Small intestine (tissue), 7 donors: Measurements from ENCODE around the gene DNASE2B. TPM values are rescaled to one million over a fixed set of nuclear protein-coding genes. Genes with fewer than 3 reads are reported as not detected.

Experiments used
- DNase-seq, 2 donors: peaks; one replicate each; pipeline versions ENCODE4 v3.0.0 to v3.0.0-alpha.2; 2013
- FAIRE-seq: peaks from 2 replicates; lab custom pipeline; 2012; peaks lifted over from hg19 to GRCh38; lab: Jason Lieb, UNC
- H3K27ac ChIP-seq, 3 donors: one replicate each; pipeline ENCODE4 v1.5.1; 2013; ENCODE audit warnings: low read length in 2 of 3, mild to moderate bottlenecking in 2 of 3, control low read depth in 1 of 3, inconsistent platforms in 1 of 3, low read depth in 1 of 3, moderate library complexity in 1 of 3
- H3K27me3 ChIP-seq, 3 donors: one replicate each; pipeline ENCODE4 v1.6.1; 2013; ENCODE audit warnings: low read length in 3 of 3, inconsistent platforms in 1 of 3; ENCODE audit not compliant: control insufficient read depth in 3 of 3, insufficient read depth in 3 of 3
- H3K36me3 ChIP-seq, 3 donors: one replicate each; pipeline ENCODE4 v1.6.1; 2013; ENCODE audit warnings: low read length in 3 of 3, inconsistent platforms in 1 of 3, low read depth in 1 of 3, mild to moderate bottlenecking in 1 of 3, moderate library complexity in 1 of 3; ENCODE audit not compliant: control insufficient read depth in 3 of 3, insufficient read depth in 2 of 3
- H3K4me1 ChIP-seq, 3 donors: one replicate each; pipeline ENCODE4 v1.6.1; 2013; ENCODE audit warnings: low read length in 2 of 3, inconsistent platforms in 1 of 3, low read depth in 1 of 3, mild to moderate bottlenecking in 1 of 3, moderate library complexity in 1 of 3; ENCODE audit not compliant: control insufficient read depth in 3 of 3, insufficient read depth in 2 of 3
- H3K4me3 ChIP-seq, 3 donors: one replicate each; pipeline ENCODE4 v1.5.1; 2013; ENCODE audit warnings: low read length in 3 of 3, control low read depth in 1 of 3, inconsistent platforms in 1 of 3, low read depth in 1 of 3, mild to moderate bottlenecking in 1 of 3, moderate library complexity in 1 of 3
- H3K9me3 ChIP-seq, 2 donors: one replicate each; pipeline ENCODE4 v1.6.1; 2013; ENCODE audit warnings: low read depth in 1 of 2, low read length in 1 of 2; ENCODE audit not compliant: control insufficient read depth in 2 of 2, insufficient read depth in 1 of 2
- WGBS, 3 donors: extraction: QIAGEN DNeasy Blood & Tissue Kit; methylation state at CpG; one replicate each; pipeline ENCODE4 v1.1.7; 2013; 5-methylcytosine and 5-hydroxymethylcytosine counted together
- polyA plus RNA-seq, 4 donors: library from polyadenylated mRNA; stranded (reverse) in 3 of 4; unstranded in 1 of 4; fragments of 200-250 nt in 3 of 4; fragments of 120-200 nt in 1 of 4; gene quantifications; one replicate each; pipeline versions ENCODE4 v1.2.1 to v1.2.3, GENCODE V29; 2013
- donor health status: healthy with polysubstance abuse.
- donor health status: control.
- donor health status: control.
- donor health status: Bipolar disorder and iron deficiency.
- donor health status: healthy.

Gene DNASE2B
- polyA plus RNA-seq, 4 donors: 0.09 to 0.18 TPM; not detected in 2

DNA sequence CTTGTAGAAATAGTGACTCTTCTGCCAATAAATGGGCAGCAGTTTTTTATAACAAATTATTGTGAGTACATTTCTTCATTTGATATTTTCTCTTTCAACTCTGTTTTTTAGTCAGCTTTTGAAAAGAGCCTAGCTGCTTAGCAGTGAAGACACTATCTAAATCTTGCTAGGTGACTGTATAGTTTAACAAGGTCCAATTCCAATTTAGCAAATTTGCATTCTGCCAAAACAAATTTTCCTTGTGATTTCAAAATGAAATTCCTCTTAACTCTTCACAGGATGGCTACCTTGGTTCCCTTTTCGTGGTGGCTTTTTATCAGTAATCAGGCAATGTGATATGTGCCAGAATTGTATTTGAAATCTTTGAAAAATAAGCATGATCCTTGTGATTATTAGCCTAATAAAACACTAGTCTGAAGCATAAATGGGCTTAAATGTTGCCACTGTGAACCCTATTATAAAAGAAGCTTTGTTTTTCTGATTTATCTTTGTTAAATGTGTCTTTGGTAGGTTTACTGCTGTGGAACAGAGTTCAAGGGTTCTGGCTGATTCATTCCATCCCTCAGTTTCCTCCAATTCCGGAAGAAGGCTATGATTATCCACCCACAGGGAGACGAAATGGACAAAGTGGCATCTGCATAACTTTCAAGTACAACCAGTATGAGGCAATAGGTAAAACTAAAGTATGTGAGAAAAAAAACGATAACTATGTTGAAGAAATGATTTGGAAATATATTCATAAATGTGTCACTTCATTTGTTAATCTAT, 12.2 kb downstream of the DNASE2B start:
- Histone ChIP-seq H3K4me1 (peaks cover 0 to 32% (median 0%) of the 10 kb centered on the region in 3 donors), H3K27me3 (peaks cover 0 to 2% (median 0%) of the 10 kb centered on the region in 3 donors), H3K27ac (peak overlapping the region in 1 of 3 donors; percentile 49), H3K9me3 (no peaks in the 10 kb centered on the region), H3K4me3 (no peak overlapping the region), H3K36me3 (no peaks in the 10 kb centered on the region)
- 8 to 44% (median 22%) methylated on average over 4 of the region's 4 CpGs for WGBS, 3 donors
- FAIRE-seq (no peak), DNase-seq (peak; percentile 39 to 58)

DNA sequence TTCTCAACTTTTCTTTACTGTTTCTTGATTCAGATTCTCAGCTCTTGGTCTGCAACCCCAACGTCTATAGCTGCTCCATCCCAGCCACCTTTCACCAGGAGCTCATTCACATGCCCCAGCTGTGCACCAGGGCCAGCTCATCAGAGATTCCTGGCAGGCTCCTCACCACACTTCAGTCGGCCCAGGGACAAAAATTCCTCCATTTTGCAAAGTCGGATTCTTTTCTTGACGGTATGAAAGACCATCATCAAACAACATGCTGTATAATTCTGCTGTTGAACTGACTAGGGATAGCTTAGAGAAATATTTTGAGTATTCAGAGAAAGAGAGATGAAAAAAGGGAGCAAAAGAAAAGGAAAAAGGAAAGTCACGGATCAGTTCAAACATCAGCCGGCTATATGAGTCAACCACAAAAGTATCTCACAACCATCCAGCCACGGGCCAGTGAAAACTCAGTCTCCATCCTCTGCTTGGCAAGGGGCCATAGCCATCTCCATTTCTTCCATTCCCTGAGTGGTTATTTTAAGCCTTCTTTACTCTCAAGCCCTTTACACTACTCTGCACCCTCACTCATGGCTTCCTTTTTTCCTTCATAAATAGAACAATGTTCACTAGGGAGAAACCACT, 14.1 kb downstream of the DNASE2B start:
- Histone ChIP-seq H3K27ac (no peak overlapping the region), H3K4me1 (peaks cover 0 to 23% (median 0%) of the 10 kb centered on the region in 3 donors), H3K9me3 (no peaks in the 10 kb centered on the region), H3K27me3 (peaks cover 0 to 2% (median 0%) of the 10 kb centered on the region in 3 donors), H3K36me3 (no peaks in the 10 kb centered on the region), H3K4me3 (no peak overlapping the region)
- FAIRE-seq (no peak), DNase-seq (no peak)
- WGBS, 3 donors: 73 to 86% (median 80%) methylated on average over 7 of the region's 7 CpGs

DNA sequence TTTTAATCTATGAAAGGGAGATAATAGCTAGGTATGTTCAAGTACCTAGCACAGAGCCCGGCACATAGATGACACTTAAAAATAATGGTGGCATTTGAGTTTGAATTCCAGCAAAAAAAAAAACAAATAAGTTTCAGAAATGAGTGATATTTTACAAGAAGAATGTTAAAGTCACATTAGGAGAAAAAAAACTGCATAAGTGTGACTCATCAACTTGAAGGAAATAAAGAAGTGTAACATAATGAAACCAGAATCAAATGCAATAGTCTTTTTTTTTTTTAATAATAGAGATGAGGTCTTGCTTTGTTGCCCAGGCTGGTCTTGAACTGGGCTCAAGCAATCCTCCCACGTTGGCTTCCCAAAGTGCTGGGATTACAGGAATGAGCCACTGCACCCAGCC, 17.1 kb downstream of the DNASE2B start:
- DNase-seq (no peak), FAIRE-seq (no peak)
- Histone ChIP-seq H3K4me1 (peaks cover 0 to 7% (median 0%) of the 10 kb centered on the region in 3 donors), H3K27me3 (no peaks in the 10 kb centered on the region), H3K27ac (no peak overlapping the region), H3K36me3 (no peaks in the 10 kb centered on the region), H3K9me3 (no peaks in the 10 kb centered on the region), H3K4me3 (no peak overlapping the region)
- WGBS, 3 donors: 54 to 67% (median 63%) methylated on average over 2 of the region's 2 CpGs

DNA sequence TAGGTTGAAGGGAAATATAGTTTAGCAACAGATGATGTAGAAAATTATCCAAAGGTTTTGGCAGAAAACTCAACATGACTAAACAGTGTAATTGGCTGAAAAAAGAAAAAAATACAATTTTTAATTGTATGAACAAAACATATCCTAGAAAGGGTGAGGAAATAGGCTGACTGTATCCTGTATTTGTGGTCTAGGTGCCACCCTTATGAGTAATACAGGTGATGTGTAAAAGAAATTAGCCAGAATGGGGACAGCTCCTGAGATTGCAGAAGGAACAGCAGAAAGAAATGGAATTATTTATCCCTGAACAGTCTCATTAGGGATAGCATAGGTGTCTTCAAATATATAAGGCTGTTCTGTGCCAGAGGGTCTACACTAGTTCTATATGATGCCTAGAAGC, 24.6 kb downstream of the DNASE2B start:
- Histone ChIP-seq H3K4me1 (no peaks in the 10 kb centered on the region), H3K4me3 (no peak overlapping the region), H3K27ac (no peak overlapping the region), H3K36me3 (no peaks in the 10 kb centered on the region), H3K9me3 (no peaks in the 10 kb centered on the region), H3K27me3 (no peaks in the 10 kb centered on the region)
- no peak for DNase-seq
- FAIRE-seq: no peak

DNA sequence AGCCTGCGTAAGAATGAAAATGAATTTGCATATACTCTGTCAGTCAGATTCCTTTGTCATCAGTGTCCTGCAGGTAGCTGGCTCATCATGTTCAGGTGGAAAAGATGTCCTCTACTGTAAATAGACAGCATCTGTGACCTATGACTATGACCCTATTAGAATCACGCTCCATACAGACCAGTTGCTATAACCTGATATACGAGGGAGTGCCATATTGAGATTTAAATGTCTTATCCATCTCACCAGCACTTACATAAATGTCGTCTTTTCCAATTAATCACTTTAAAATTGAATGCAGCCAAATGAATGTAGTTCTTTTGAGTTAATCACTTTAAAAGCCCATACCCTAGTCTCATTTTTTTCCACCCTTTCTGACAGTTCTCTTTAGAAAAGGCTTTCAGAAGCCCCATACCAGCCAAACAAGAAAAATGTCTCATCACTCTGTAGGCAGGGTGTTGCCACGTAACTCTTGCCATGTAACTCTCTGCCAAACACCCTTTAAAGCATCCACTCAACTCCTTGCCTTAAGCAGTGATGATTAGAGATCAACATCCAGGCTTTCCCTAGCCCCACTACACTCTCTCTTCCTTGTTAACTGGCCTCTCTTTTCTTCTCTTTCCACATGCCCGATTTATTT, 26.3 kb downstream of the DNASE2B start:
- FAIRE-seq: no peak
- DNase-seq: no peak
- 89 to 93% (median 90%) methylated on average over 6 of the region's 6 CpGs for WGBS, 3 donors
- H3K4me3 ChIP-seq: no peak overlapping the region
- H3K4me1 ChIP-seq: no peaks in the 10 kb centered on the region
- no peaks in the 10 kb centered on the region for H3K27me3 ChIP-seq
- H3K27ac ChIP-seq: no peak overlapping the region
- no peaks in the 10 kb centered on the region for H3K36me3 ChIP-seq
- peaks cover 0 to 2% of the 10 kb centered on the region in 2 donors for H3K9me3 ChIP-seq

DNA sequence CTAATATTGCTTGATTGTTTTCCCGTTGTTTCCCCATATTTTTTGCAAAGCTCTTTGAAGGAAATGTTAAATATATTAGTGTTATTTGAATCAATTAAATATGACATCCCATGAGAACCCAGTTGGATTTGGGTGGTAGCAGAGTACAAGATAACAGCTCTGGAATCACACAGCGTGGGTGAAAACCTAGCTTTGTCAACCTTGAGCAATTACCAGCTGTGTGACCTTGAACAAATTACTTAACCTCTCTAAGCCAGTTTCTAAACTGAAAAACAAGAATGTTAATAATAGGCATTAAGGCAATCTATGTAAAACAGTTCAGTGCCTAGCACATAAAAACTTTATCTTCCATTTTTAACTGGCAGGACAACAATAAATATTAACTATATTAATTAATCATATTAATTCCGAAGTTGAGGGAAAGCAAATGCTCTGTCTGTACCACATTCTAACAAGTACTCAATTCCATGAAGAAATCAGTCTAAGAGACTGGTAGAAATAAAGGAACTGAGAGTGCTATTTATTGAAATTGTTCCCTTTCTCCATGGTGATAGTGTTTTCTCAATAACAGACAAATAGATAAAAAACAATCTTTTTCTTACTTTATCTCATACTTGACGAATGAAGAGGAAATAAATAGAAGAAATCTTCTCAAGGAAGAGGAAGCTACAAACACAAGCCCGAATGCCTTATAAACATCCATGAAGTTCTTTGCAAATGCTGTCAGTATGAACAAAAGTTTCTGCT, 27.0 kb downstream of the DNASE2B start:
- Histone ChIP-seq H3K4me3 (no peak overlapping the region), H3K36me3 (no peaks in the 10 kb centered on the region), H3K27me3 (no peaks in the 10 kb centered on the region), H3K9me3 (peaks cover 0 to 6% of the 10 kb centered on the region in 2 donors), H3K4me1 (no peaks in the 10 kb centered on the region), H3K27ac (no peak overlapping the region)
- DNase-seq (no peak), FAIRE-seq (no peak)
- 53 to 57% (median 56%) methylated on average over 5 of the region's 5 CpGs for WGBS, 3 donors

DNA sequence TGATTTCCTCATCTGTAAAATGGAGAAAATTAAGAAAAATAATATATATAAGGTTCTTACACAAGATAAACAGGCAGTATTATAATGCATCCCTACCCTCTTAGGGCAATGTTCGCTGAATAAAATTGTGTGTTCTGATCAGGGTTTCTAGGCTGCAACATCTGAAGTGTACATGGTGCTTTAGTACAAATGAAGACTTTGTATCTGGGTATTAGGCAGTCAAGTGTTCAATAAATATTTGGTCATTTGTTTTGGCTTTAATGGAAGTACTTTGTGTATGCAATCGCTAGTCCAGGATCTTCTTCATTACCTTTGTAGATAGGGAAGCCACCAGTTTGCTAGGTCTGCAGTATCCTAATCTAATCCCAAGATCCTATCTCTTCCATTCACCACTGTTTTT, 28.1 kb downstream of the DNASE2B start:
- no peaks in the 10 kb centered on the region for H3K36me3 ChIP-seq
- H3K27me3 ChIP-seq: no peaks in the 10 kb centered on the region
- peaks cover 0 to 8% of the 10 kb centered on the region in 2 donors for H3K9me3 ChIP-seq
- FAIRE-seq (no peak), DNase-seq (no peak)
- H3K4me3 ChIP-seq: no peak overlapping the region
- H3K27ac ChIP-seq: no peak overlapping the region
- 91 to 98% (median 95%) methylated on average over 2 of the region's 2 CpGs for whole genome bisulfite sequencing, 3 donors
- H3K4me1 ChIP-seq: no peaks in the 10 kb centered on the region
